BLaER1 treated with 17β-estradiol and CSF1 and Interleukin-3, amounts not matched to agents 10 nM and 100 nM (cell line): ENCODE results near the gene SMAD2.
"Not testable (repeated sequence)": the region's sequence is repeated elsewhere in the genome, so short reads cannot be mapped to it uniquely, and the experiment has no call there.

ENCODE experiments used
- H3K27ac ChIP-seq, 11 experiments: shearing (Covaris generic); formaldehyde crosslinking; 2 replicates each; pipeline ENCODE4 v1.8.1; 2022
- H3K27me3 ChIP-seq, 11 experiments: shearing (Covaris generic); formaldehyde crosslinking; 2 replicates each; pipeline ENCODE4 v1.8.1; 2022
- H3K36me3 ChIP-seq, 11 experiments: shearing (Covaris generic); formaldehyde crosslinking; 2 replicates each; pipeline ENCODE4 v1.8.1; 2022
- H3K4me1 ChIP-seq, 10 experiments: shearing (Covaris generic); formaldehyde crosslinking; 2 replicates each; pipeline ENCODE4 v1.8.1; 2022
- H3K4me2 ChIP-seq, 11 experiments: shearing (Covaris generic); formaldehyde crosslinking; 2 replicates each; pipeline ENCODE4 v1.8.1; 2022
- H3K4me3 ChIP-seq, 10 experiments: shearing (Covaris generic); formaldehyde crosslinking; 2 replicates each; pipeline ENCODE4 v1.8.1; 2022
- H3K9ac ChIP-seq, 11 experiments: shearing (Covaris generic); formaldehyde crosslinking; 2 replicates each; pipeline ENCODE4 v1.8.1; 2022
- H3K9me3 ChIP-seq, 11 experiments: shearing (Covaris generic); formaldehyde crosslinking; replicated peaks in 1 of 11; 2 replicates each; pipeline ENCODE4 v1.8.1; 2022
- H4K20me1 ChIP-seq, 11 experiments: shearing (Covaris generic); formaldehyde crosslinking; 2 replicates each; pipeline ENCODE4 v1.8.1; 2022
- Cebpa-rat ChIP-seq, 11 experiments: shearing (Covaris generic); IDR thresholded peaks; 2 replicates each; pipeline ENCODE4 v1.8.1; 2022

Gene SMAD2

DNA sequence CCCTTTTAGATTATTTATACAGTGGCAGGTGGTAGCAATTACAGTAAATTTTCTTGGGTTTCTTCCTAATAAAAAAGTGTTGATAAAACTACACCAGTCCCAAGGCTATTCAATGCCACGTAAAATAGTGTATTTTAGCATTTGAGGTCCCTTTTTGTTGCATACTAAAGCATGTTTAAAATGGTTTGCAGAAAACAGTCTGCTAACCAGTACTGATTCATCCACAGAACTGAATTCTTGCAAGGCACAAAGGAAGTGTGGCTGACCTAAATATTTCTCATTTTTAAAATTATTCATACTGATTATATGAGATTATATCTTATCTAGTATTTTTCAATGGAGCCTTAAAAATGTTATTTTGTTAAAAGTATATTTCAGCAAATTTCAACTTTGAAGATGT, 98.1 kb downstream of the SMAD2 start:
- Histone ChIP-seq H3K9ac (no peak overlapping the region), H3K27ac (no peak overlapping the region), H3K4me2 (no peak overlapping the region), H3K9me3 (peaks cover 23 to 38% (median 33%) of the 10 kb centered on the region in 11 experiments), H3K27me3 (no peaks in the 10 kb centered on the region), H3K36me3 (peaks cover 34 to 83% (median 65%) of the 10 kb centered on the region in 11 experiments; a peak in 21 of 22 replicates), H3K4me1 (no peaks in the 10 kb centered on the region), H3K4me3 (no peak overlapping the region), H4K20me1 (no peaks in the 10 kb centered on the region)
- TF ChIP-seq Cebpa-rat (IDR thresholded peaks at IDR 0.05), result no peak

GRCh38 chr18:47831351-47831750, 99.1 kb downstream of the SMAD2 start:
- Histone ChIP-seq H4K20me1 (no peaks in the 10 kb centered on the region), H3K9ac (no peak overlapping the region), H3K4me1 (no peaks in the 10 kb centered on the region), H3K9me3 (peaks cover 23 to 42% (median 36%) of the 10 kb centered on the region in 11 experiments), H3K4me2 (no peak overlapping the region), H3K36me3 (peaks cover 31 to 81% (median 60%) of the 10 kb centered on the region in 11 experiments; a peak in 21 of 22 replicates), H3K4me3 (no peak overlapping the region), H3K27me3 (no peaks in the 10 kb centered on the region), H3K27ac (no peak overlapping the region)
- no peak for TF ChIP-seq Cebpa-rat (IDR thresholded peaks at IDR 0.05)

DNA sequence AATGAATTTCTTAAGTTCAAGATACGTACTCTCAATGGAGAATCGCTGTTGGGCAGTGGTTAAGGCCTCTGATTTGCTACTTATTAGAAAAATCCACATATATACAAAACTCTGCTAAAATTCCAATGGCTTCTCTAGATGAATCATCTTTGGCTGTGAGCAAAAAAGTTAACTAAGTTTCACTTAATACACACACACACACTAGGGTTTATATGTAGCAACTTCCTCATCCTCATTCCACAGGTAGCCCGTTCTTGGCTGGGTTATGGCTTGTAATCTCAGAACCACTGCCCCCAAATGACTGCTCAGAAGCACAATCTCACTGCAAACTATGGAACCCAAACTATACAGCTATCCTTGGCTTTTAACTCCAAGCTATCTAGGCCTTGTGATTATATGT, 99.7 kb downstream of the SMAD2 start:
- no peak overlapping the region for H3K27ac ChIP-seq
- no peaks in the 10 kb centered on the region for H3K4me1 ChIP-seq
- no peaks in the 10 kb centered on the region for H4K20me1 ChIP-seq
- no peak overlapping the region for H3K9ac ChIP-seq
- TF ChIP-seq Cebpa-rat (IDR thresholded peaks at IDR 0.05), result no peak
- H3K9me3 ChIP-seq, result peaks cover 23 to 42% (median 36%) of the 10 kb centered on the region in 11 experiments
- no peaks in the 10 kb centered on the region for H3K27me3 ChIP-seq
- H3K36me3 ChIP-seq, result peaks cover 31 to 81% (median 59%) of the 10 kb centered on the region in 11 experiments; a peak in 21 of 22 replicates
- no peak overlapping the region for H3K4me3 ChIP-seq
- H3K4me2 ChIP-seq, result no peak overlapping the region

DNA sequence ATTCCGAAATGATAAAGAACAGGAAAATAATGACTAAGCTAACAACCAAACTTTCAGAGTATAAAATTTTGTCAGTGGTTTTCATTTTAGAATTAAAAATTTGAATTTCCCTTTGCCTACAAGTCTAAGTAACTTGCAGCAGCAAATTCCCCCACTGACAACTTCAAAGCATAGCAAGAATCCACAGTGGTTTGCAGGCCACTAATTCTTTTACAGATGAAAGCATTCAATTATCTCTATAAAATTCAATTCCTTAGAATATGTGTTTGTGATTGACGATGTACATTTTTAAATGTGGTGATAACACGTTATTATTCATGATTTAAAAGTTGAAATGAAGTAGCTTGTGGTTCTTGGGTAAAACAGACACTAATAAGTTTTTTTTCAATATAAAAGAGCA, 100.6 kb downstream of the SMAD2 start:
- peaks cover 31 to 80% (median 61%) of the 10 kb centered on the region in 11 experiments; a peak in 21 of 22 replicates for H3K36me3 ChIP-seq
- no peak overlapping the region for H3K4me2 ChIP-seq
- no peak overlapping the region for H3K27ac ChIP-seq
- peaks cover 23 to 42% (median 36%) of the 10 kb centered on the region in 11 experiments for H3K9me3 ChIP-seq
- no peaks in the 10 kb centered on the region for H3K4me1 ChIP-seq
- TF ChIP-seq Cebpa-rat (IDR thresholded peaks at IDR 0.05), result no peak
- H3K4me3 ChIP-seq, result no peak overlapping the region
- H3K27me3 ChIP-seq, result no peaks in the 10 kb centered on the region
- no peaks in the 10 kb centered on the region for H4K20me1 ChIP-seq
- no peak overlapping the region for H3K9ac ChIP-seq

DNA sequence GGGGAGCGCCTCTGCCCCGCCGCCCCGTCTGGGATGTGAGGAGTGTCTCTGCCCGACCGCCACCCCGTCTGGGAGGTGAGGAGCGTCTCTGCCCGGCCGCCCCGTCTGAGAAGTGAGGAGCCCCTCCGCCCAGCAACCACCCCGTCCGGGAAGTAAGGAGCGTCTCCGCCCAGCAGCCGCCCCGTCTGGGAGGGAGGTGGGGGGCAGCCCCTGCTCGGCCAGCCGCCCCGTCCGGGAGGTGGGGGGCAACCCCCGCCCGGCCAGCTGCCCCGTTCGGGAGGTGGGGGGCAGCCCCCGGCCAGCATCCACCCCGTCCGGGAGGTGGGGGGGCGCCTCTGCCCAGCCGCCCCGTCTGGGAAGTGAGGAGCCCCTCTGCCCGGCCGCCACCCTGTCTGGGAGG, 102.4 kb downstream of the SMAD2 start:
- not testable (repeated sequence) for H4K20me1 ChIP-seq, H3K27ac ChIP-seq, H3K9ac ChIP-seq, H3K4me2 ChIP-seq, H3K4me3 ChIP-seq, H3K4me1 ChIP-seq, H3K27me3 ChIP-seq
- peaks cover 30 to 70% (median 48%) of the 10 kb centered on the region in 11 experiments; a peak in 21 of 22 replicates for H3K36me3 ChIP-seq
- peaks cover 23 to 42% (median 36%) of the 10 kb centered on the region in 11 experiments for H3K9me3 ChIP-seq

DNA sequence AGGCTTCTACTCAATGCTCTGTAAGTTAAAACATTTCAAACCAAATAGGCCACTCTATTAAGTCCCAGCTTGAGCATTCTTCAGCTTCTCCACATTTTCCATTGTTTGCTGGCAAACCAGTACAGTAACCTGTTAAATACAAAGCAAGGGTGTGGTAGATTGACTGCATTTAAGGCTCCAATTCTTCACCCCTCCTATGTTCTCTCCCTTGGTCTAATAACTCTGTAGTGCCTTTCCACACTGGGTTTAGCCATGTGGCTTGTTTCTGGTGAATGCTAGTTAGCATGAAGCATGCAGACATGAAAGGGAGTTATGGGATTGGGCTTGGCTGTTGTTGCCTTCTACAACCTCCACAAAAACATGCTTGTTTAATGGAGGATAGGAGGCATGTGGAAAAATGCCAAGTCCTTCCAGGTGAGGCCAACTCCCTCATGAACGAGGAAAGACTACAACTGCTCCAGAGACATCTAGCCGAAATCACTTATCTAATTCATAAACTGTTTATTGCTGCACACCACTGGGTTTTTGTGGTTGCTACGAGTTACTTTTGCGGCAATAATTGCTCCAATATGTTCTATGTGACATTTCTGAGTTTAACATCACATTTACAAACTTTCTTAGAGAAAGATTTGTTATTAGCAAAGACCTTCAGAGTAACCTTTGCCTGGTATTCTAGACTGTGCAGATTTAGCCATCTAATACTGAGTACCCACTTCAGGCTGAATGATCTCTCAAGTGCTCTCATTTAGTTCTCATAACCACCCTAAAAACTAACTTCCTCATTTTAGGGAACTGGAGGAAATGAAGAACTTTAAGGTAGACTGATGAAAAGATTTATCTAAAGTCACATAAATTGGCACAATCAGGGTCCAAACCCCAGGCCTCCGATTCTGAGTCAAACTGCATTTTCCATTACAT, 104.0 kb downstream of the SMAD2 start:
- H4K20me1 ChIP-seq, result no peaks in the 10 kb centered on the region
- H3K4me2 ChIP-seq, result no peak overlapping the region
- H3K9me3 ChIP-seq, result peaks cover 23 to 38% (median 36%) of the 10 kb centered on the region in 11 experiments
- peaks cover 23 to 60% (median 38%) of the 10 kb centered on the region in 11 experiments; a peak in 21 of 22 replicates for H3K36me3 ChIP-seq
- H3K9ac ChIP-seq, result no peak overlapping the region
- H3K27me3 ChIP-seq, result no peaks in the 10 kb centered on the region
- no peak overlapping the region for H3K27ac ChIP-seq
- H3K4me1 ChIP-seq, result no peaks in the 10 kb centered on the region
- TF ChIP-seq Cebpa-rat (IDR thresholded peaks at IDR 0.05), result no peak
- no peak overlapping the region for H3K4me3 ChIP-seq

GRCh38 chr18:47821314-47821713, 109.1 kb downstream of the SMAD2 start:
- Histone ChIP-seq H3K27ac (no peak overlapping the region), H3K9ac (no peak overlapping the region), H3K4me3 (no peak overlapping the region), H4K20me1 (no peaks in the 10 kb centered on the region), H3K4me2 (no peak overlapping the region), H3K36me3 (peaks cover 0 to 35% (median 10%) of the 10 kb centered on the region in 11 experiments; a peak in 11 of 22 replicates), H3K27me3 (no peaks in the 10 kb centered on the region), H3K4me1 (peaks cover 0 to 15% (median 3%) of the 10 kb centered on the region in 10 experiments; a peak in 8 of 20 replicates), H3K9me3 (no peaks in the 10 kb centered on the region)
- no peak for TF ChIP-seq Cebpa-rat (IDR thresholded peaks at IDR 0.05)

DNA sequence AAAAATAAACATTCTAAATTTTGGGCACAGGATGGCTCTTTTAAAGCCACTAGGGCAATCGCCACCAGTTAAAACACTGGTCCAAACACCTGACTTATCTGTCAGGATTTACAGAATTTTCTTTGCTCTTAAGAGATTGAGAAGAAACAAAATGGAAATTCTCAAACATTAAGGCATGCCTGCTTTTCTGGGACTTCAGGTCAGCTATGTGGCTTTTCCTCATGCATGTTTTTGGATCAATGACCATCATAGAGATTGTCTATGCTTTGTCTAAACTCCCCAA, 112.7 kb downstream of the SMAD2 start:
- Histone ChIP-seq H3K4me3 (no peak overlapping the region), H3K27ac (no peak overlapping the region), H3K9ac (no peak overlapping the region), H3K4me2 (peak overlapping the region in 2 of 11 experiments; percentile 16 to 25; a peak in 4 of 22 replicates), H3K27me3 (no peaks in the 10 kb centered on the region), H3K36me3 (peaks cover 0 to 7% (median 0%) of the 10 kb centered on the region in 11 experiments; a peak in 2 of 22 replicates), H3K9me3 (peaks cover 0 to 4% (median 1%) of the 10 kb centered on the region in 11 experiments; a peak in 5 of 22 replicates), H4K20me1 (no peaks in the 10 kb centered on the region), H3K4me1 (peaks cover 0 to 15% (median 3%) of the 10 kb centered on the region in 10 experiments; a peak in 8 of 20 replicates)
- TF ChIP-seq Cebpa-rat (IDR thresholded peaks at IDR 0.05), result no peak

GRCh38 chr18:47817017-47817794, 113.3 kb downstream of the SMAD2 start:
- no peaks in the 10 kb centered on the region for H3K27me3 ChIP-seq
- no peak overlapping the region for H3K4me3 ChIP-seq

More at GRCh38 chr18:47817017-47817794, 113.3 kb downstream of the SMAD2 start:
- peak overlapping the region in 3 of 11 experiments; percentile 2 to 25 (median 16); a peak in 5 of 22 replicates for H3K4me2 ChIP-seq
- no peak overlapping the region for H3K27ac ChIP-seq
- peaks cover 0 to 4% (median 0%) of the 10 kb centered on the region in 11 experiments; a peak in 2 of 22 replicates for H3K36me3 ChIP-seq
- no peaks in the 10 kb centered on the region for H4K20me1 ChIP-seq
- H3K4me1 ChIP-seq, result peaks cover 0 to 15% (median 3%) of the 10 kb centered on the region in 10 experiments; a peak in 8 of 20 replicates
- peaks cover 0 to 9% (median 5%) of the 10 kb centered on the region in 11 experiments; a peak in 9 of 22 replicates for H3K9me3 ChIP-seq
- TF ChIP-seq Cebpa-rat (IDR thresholded peaks at IDR 0.05), result no peak
- no peak overlapping the region for H3K9ac ChIP-seq
